Esophagus squamous epithelium (tissue), 5 donors: Measurements from ENCODE around the gene HIPK2. TPM values are rescaled to one million over a fixed set of nuclear protein-coding genes. Genes with fewer than 3 reads are reported as not detected.

Experiments
- DNase-seq: peaks from one replicate; lab custom pipeline; 2025; lab: John Stamatoyannopoulos, UW
- H3K27ac ChIP-seq, 4 donors: fragments of 200-600 bp; sonication (generic); one replicate each; pipeline ENCODE4 v1.5.1; 2016 to 2019; ENCODE audit warnings: mild to moderate bottlenecking in 1 of 4
- H3K27me3 ChIP-seq, 4 donors: fragments of 200-600 bp; sonication (generic); 1 replicate in 3 of 4; 2 replicates in 1 of 4; pipeline versions ENCODE4 v1.5.1 to v1.6.0; 2017 to 2021; ENCODE audit warnings: antibody characterized with exemption in 1 of 4
- H3K36me3 ChIP-seq, 3 donors: fragments of 200-600 bp; sonication (generic); one replicate each; pipeline ENCODE4 v1.5.1; 2016 to 2019
- H3K4me1 ChIP-seq, 3 donors: fragments of 200-600 bp; sonication (generic); one replicate each; pipeline ENCODE4 v1.5.1; 2017 to 2019
- H3K4me3 ChIP-seq, 4 donors: fragments of 200-600 bp; sonication (generic); 1 replicate in 3 of 4; 2 replicates in 1 of 4; pipeline ENCODE4 v1.5.1; 2016 to 2019; ENCODE audit warnings: mild to moderate bottlenecking in 2 of 4, moderate library complexity in 1 of 4
- H3K9me3 ChIP-seq, 3 donors: fragments of 200-600 bp; sonication (generic); one replicate each; pipeline ENCODE4 v1.5.1; 2016 to 2019
- POLR2A ChIP-seq, 4 donors: fragments of 450-650 bp; IDR thresholded peaks; one replicate each; pipeline ENCODE4 v1.6.1; 2017; ENCODE audit warnings: antibody characterized with exemption in 4 of 4, mild to moderate bottlenecking in 4 of 4, moderate library complexity in 3 of 4
- WGBS, 2 donors: methylation state at CpG; one replicate each; pipeline ENCODE4 v1.1.5; 2018; 5-methylcytosine and 5-hydroxymethylcytosine counted together
- intact Hi-C: fragments of 100-400 bp; cut with DNase I; formaldehyde crosslinking; loops from one replicate; pipeline ENCODE4 v1.15.0; 2022
- total RNA-seq, 4 donors: library from RNA; depleted of rRNA; stranded (reverse); fragments of >200 nt; gene quantifications; one replicate each; pipeline ENCODE4 v1.1.0, GENCODE V29; 2016
- TF ChIP-seq, protein P1 (sequence below), 6 experiments: fragments of 450-650 bp in 4 of 6; fragments of 200-600 bp in 2 of 6; sonication (generic) in 2 of 6; IDR thresholded peaks; one replicate each; pipeline ENCODE4 v1.5.1; 2016 to 2019; ENCODE audit warnings: antibody characterized with exemption in 6 of 6, mild to moderate bottlenecking in 4 of 6, moderate library complexity in 4 of 6
- donor health status: DM: yes; HTN: yes; CAD: no.

Gene HIPK2
- total RNA-seq, 4 donors from 2014 or later: 17.8 to 37.9 (median 29.3) TPM

DNA sequence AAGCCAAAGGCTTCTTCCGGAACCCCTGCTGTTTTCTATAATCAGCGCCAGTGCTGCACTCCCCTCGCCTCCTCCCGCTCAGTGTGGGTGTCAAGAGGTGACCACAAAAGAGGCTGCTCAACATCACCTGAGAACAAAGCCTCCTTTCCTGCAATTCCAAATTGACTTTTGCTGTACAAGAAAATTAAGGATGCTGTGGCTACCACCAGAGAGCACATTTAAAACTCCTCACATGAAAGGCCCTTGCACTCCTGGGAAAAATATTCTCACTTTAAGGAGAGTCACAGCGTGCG, 96.4 kb downstream of the HIPK2 start:
- Histone ChIP-seq H3K27ac (peak overlapping the region in 3 of 4 donors; percentile 57 to 76 (median 72)), H3K36me3 (peaks cover 0 to 32% (median 0%) of the 10 kb centered on the region in 3 donors), H3K4me1 (peaks cover 14 to 46% (median 32%) of the 10 kb centered on the region in 3 donors), H3K9me3 (no peaks in the 10 kb centered on the region), H3K4me3 (no peak overlapping the region), H3K27me3 (no peaks in the 10 kb centered on the region)
- DNase-seq: no peak
- 94 to 96% methylated on average over 5 to 6 of the region's 6 CpGs for WGBS, 2 donors
- no peak for TF ChIP-seq POLR2A (IDR thresholded peaks at IDR 0.05)
- TF ChIP-seq, protein P1, sequence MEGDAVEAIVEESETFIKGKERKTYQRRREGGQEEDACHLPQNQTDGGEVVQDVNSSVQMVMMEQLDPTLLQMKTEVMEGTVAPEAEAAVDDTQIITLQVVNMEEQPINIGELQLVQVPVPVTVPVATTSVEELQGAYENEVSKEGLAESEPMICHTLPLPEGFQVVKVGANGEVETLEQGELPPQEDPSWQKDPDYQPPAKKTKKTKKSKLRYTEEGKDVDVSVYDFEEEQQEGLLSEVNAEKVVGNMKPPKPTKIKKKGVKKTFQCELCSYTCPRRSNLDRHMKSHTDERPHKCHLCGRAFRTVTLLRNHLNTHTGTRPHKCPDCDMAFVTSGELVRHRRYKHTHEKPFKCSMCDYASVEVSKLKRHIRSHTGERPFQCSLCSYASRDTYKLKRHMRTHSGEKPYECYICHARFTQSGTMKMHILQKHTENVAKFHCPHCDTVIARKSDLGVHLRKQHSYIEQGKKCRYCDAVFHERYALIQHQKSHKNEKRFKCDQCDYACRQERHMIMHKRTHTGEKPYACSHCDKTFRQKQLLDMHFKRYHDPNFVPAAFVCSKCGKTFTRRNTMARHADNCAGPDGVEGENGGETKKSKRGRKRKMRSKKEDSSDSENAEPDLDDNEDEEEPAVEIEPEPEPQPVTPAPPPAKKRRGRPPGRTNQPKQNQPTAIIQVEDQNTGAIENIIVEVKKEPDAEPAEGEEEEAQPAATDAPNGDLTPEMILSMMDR (IDR thresholded peaks at IDR 0.05): no peak
- intact Hi-C loops: no loop called here

DNA sequence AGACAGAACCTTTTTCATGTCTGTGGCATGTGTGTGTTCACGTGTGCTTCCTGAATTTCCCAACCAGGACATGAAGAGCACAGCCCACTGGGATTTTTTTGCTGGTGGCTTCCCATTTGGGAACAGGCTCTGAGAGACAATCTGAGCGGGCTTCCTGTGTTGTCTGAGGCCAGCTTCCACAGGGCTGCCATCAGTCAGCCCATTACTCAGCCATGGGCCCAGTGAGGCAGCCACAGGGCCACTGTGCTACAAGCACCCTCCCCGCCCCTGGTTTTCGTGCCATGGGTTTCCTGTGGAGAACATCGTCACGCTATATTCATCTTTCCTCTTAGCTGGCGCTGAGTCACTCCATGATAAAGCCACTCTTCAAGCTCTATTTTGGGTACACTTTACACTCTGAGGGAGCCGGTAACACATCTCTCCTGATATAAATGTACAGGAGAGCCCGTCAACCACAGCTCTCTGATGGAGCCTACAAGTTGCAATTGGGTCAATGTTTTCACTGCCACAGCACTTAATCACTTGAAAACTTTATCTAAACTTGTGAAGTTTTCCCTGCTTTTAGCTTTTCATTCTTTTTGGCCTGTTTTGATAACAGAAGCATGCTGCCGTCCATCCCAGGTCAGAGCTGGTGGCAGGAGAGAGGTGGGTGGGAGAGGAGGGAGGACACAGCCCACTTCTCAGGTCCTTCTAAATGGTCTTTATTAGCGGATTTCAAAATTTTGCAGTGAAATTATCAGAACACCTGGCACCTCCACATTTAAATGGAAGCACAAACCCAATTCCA, 96.9 kb downstream of the HIPK2 start:
- intact Hi-C loops: no loop called here
- no peak for DNase-seq
- Histone ChIP-seq H3K27ac (peak overlapping the region; percentile 16 to 76 (median 64)), H3K4me1 (peaks cover 14 to 46% (median 32%) of the 10 kb centered on the region in 3 donors), H3K4me3 (no peak overlapping the region), H3K36me3 (peaks cover 0 to 29% (median 0%) of the 10 kb centered on the region in 3 donors), H3K9me3 (no peaks in the 10 kb centered on the region), H3K27me3 (no peaks in the 10 kb centered on the region)
- TF ChIP-seq, protein P1 (IDR thresholded peaks at IDR 0.05): no peak
- TF ChIP-seq POLR2A (IDR thresholded peaks at IDR 0.05): no peak
- 35 to 52% methylated on average over 8 to 11 of the region's 11 CpGs for WGBS, 2 donors

DNA sequence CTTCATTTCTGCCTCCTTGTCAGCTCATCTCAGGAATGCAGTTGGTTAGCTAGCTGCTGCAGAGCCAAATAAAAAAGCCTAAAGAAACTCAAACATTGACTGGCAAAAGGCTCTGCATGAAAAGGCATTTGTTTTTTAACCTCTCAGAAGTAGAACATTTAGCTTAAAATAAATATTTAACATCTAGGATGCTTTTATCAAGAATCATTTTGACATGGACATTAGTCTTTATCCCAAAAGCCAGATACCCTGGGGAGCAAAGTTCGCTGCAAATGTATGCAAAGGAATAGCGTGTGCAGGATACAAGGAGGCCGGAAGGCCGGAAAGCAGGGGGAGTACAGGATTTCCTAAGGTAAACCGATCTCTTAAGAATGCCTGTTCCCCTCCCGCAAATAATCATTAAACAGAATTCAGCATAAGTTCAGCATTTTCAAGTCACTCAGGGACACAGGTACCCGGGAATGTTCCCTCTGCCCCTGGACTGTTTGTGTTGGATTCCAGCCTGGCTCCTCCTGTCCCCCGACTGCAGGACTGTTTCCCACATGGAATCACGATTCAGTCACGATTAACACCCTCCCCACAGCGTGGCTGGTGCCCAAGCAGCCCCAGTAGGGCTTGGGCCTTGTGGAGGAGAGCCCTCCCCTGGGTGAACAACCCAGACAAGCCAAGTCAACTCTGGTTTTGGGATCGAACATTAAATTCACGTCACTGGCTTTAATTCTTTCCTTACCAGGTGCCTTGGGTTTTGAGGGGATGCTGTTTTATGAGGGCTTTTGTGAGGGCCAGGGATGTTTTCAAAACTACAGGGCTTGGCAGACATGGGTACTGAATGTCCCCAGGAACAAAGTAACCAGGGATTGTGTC, 97.8 kb downstream of the HIPK2 start:
- intact Hi-C loops: no loop called here

DNA sequence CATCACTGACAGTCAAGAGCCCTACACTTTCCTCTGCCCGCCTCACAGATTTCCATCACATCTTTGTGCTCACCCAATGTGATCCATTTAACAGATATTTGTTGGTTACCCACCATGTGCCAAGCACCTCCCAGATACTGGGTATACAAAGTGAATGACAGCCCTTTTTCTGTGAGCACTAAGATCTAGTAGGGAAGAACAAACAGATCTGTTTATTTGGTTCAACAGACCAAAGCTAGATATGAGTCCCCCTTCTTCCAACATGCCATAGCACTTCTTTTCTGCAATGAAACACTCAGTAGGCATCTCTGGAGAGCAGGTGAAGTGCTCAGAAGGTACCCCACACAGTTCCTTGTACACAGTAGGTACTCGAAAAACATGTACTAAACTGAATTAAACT, 101.4 kb downstream of the HIPK2 start:
- Histone ChIP-seq H3K4me1 (peaks cover 9 to 33% (median 18%) of the 10 kb centered on the region in 3 donors), H3K4me3 (no peak overlapping the region), H3K27ac (no peak overlapping the region), H3K36me3 (peaks cover 0 to 22% (median 0%) of the 10 kb centered on the region in 3 donors), H3K9me3 (no peaks in the 10 kb centered on the region), H3K27me3 (no peaks in the 10 kb centered on the region)
- no peak for TF ChIP-seq POLR2A (IDR thresholded peaks at IDR 0.05)
- TF ChIP-seq, protein P1 (IDR thresholded peaks at IDR 0.05): no peak
- intact Hi-C loops: no loop called here
- WGBS, 2 donors: 94 to 96% methylated on average over 2 of the region's 2 CpGs
- no peak for DNase-seq

More for the DNA sequence above, 97.8 kb downstream of the HIPK2 start:
- no peaks in the 10 kb centered on the region for H3K27me3 ChIP-seq
- no peak for DNase-seq
- H3K4me1 ChIP-seq: peaks cover 14 to 46% (median 32%) of the 10 kb centered on the region in 3 donors
- no peak for TF ChIP-seq POLR2A (IDR thresholded peaks at IDR 0.05)
- TF ChIP-seq, protein P1 (IDR thresholded peaks at IDR 0.05): no peak
- H3K9me3 ChIP-seq: no peaks in the 10 kb centered on the region
- no peak overlapping the region for H3K4me3 ChIP-seq
- H3K27ac ChIP-seq: peak overlapping the region; percentile 16 to 76 (median 64)
- WGBS, 2 donors: 52 to 64% methylated on average over 13 of the region's 13 CpGs
- peaks cover 0 to 30% (median 0%) of the 10 kb centered on the region in 3 donors for H3K36me3 ChIP-seq
